DMS153 (cell line): Measurements from ENCODE around the gene OMA1.
"Not testable (repeated sequence)": the region's sequence is repeated elsewhere in the genome, so short reads cannot be mapped to it uniquely, and the experiment has no call there.

ENCODE experiments used
- DNase-seq: peaks from one replicate; lab custom pipeline; 2025; lab: John Stamatoyannopoulos, UW

The OMA1 gene

DNA sequence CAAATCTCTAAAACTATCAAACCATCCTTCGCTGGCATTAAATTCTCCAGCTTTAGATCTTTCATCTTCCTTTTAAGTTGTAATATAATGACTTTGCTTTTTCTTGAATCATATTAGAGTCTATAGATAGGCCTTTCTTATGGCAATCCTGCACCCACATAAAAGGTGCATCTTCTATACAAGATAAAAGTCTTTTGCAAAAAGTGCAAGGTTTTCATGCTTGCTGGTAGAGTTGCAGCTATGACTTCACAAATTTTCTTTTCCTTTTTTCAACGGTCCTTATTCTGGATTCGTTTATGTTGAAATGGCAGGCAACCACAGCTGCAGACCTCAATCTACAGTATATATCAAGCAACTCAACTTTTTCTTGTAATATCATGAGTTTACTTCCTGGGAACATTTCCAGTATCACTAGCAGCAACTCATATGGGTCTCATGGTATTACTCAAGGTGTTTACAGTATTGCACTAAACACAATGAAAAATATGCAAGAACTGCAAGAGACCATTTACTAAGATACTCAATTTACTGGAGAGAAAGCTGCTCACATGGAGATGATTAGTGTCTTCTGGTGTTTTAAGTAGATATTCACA is 22.1 kb downstream of the OMA1 start:
- DNase-seq: no peak

DNA sequence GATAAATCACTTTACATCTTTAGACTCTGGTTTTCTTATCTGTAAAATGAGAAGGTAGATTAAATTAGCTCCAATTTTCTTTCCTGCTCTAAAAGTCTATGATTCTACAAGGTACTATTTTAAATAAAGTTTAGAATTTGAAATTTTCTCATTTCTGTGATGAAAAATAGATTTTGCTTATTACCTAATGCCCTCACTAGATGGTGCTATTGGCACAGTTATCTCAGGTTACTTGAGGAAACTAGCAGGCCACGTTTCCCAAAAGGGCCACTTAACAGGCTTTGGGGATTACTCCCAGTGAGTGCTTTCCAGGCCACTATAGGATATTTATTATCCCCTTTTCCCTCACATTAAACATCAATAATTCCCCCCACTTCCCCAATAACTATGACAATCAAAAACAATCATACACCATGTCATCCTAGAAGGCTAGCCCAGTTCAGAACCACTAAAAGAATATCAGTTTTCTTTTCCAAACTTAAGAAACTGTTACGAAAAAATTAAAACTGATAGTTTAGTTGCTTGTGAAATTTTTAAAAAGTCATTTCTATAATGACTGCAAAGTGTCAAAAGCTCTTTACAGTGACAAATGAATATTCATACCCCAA is 30.6 kb downstream of the OMA1 start:
- DNase-seq: peak; percentile 53

DNA sequence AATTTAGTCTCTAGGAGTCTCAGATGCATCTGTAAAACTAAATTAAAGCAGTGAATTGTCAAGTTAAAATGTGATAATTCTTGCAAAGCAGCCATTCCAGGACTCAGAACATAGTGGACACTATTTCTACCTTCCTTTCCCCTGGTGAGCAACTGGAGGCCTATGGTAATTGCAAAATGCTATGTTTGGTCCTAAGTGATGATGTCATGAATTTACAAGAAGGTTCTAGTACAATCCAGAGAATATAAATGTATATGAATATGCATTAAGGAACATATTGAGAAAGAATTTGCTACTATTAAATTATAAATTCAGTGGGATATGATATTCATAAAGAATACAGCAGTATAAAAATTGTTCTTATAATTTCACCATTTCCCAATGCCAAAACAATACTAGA is 32.6 kb downstream of the OMA1 start:
- no peak for DNase-seq

DNA sequence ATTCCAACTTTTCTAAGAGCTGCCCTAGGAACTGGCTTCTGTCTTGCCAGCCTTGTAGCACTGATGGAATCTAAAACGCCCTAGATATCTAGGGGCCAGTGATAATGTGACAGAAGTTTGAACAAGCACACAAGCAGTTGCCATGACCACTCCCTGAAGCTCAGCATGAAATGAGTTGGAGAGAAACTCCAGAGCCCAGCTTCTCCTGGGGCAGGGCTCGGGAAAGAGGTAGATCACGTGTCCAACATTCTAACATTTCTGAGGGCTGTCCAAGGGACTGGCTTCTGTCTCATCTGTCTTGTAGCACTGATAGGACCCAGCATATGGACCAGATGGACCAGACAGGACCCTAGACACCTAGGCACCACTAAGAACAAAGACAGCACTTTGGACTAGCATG is 37.9 kb downstream of the OMA1 start:
- no peak for DNase-seq

DNA sequence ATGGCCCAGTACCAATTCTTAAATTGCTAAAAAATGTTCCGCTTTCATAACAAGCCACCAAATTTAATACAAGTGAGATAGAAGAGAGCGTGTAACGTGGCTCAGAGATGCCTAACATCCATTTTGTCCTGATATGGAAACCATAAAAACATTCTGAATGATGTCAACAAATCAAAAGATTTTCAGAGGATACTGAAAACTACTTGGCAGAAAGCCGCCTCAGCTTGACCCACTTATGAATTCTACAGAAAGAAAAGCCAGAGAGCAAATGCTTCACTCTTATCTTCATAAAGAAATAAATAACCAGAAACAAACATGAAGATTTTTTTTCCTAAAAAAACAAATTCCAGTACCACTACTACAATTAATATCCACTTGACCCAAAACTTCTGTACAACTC is 41.2 kb downstream of the OMA1 start:
- DNase-seq: no peak

DNA sequence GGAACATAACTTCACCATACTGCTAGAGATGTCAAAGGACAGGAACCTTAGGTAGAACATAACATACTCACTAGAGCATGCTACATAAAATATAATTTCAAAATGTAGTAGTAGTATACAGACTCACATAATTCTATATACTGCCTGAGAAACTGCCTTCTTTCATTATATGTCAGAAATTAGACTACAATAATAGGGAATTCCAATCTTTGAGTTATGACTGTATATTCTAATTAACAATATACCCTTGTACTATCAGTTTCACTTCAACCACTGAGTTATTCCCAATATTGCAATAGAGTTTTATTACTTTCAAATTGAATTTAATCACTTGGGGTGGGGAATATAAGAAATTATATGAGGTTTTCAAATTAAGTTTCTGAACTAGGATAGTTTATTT is 44.0 kb downstream of the OMA1 start:
- DNase-seq: no peak

DNA sequence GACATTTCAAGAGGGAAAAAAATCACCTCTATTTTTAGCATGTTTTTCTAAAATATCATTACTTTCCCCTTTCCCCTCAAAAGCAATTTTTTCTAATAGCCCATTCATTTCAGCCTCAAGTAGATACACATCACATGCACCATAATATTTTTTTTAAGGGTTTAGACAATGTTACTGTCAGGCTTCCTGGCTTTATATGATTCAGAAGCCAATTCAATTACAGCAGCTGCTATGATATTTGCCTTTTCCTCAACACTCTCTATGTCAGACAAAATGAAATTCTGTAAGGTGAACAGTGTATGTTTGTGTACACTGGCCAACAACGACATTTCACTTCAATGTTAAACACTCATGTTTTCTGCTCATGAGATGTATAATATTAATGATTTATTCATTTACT is 46.5 kb downstream of the OMA1 start:
- DNase-seq: peak; percentile 58

DNA sequence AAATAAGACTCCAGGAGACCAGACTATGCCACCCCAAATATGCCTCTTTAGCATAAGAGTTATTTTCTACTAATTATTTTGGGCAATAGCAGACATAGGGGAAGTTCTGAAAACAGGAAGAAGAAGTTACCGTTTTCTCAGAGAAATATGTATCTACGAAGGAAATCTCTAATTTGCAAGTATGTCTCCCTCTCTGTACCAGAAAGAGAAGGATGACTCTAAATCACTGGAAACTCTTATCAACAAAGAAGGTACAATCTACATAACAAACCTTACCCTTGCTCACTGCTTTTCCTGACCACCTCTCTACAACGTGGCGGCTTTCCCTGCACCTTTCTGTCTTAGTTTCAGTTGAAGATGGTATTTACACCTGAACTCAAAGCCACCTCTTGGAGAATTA is 49.0 kb downstream of the OMA1 start:
- no peak for DNase-seq

DNA sequence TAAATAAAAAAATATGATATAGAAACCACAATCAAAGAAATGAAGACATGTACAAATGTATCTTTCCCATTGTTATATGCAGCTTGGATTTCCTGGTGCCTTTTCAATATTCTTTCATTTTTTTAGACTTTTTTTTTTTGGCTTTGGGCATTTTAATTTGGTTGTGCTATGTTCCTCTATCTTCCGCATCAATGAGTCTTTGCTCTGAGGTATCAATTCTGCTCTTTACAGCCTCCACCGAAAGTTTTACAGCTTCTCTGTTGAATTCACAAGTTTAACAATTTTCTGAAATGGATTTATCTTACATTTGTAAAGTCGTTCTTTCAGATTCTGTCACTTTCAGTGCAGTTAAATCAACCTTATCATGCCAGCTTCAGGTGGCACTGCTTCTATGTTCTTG is 50.5 kb downstream of the OMA1 start:
- no peak for DNase-seq

DNA sequence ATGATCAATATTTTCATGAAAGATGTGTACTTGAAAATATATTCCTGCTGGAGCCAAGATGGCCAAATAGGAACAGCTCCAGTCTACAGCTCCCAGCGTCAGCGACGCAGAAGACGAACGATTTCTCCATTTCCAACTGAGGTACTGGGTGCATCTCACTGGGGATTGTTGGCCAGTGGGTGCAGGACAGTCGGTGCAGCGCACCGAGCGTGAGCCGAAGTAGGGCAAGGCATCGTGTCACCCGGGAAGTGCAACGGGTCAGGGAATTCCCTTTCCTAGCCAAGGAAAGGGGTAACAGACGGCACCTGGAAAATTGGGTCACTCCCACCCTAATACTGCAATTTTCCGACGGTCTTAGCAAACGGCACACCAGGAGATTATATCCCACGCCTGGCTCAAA is 57.6 kb downstream of the OMA1 start:
- DNase-seq: not testable (repeated sequence)

DNA sequence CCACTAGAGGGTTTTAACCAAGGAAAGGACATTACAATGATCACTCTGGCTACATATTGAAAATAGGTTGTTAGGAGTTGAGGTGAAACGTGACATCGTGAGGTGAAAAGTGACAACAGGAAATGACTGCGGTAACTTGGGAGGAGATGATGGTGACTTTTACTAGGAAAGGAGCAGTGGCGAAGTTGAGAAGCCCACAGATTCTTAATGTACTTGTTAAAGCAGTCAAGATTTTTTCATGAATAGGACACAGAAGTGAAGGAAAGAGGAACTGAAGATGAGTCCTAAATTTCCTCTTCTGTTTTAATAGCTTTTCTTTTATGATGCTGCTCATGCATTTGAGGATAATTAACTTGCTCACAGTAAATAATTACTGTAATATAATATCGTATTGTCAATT is 59.5 kb downstream of the OMA1 start:
- no peak for DNase-seq

DNA sequence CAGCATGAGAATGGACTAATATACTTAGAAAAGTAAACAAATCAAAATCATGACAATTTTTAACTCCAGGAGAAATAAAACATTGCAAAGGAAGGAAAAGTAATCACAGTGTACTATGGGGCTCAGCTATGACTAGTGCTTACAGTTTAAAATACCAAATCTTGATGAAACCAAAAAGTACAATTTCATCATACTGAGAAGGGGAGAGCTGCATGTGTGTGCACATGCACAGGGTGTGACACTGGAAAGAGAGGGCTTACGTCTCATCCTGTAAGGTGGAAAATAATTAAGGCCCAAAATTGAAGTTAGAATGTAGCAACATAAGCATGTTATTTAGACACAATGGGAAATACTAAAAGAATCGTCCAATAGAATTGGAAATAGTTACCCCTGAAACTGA is 64.6 kb downstream of the OMA1 start:
- DNase-seq: no peak

DNA sequence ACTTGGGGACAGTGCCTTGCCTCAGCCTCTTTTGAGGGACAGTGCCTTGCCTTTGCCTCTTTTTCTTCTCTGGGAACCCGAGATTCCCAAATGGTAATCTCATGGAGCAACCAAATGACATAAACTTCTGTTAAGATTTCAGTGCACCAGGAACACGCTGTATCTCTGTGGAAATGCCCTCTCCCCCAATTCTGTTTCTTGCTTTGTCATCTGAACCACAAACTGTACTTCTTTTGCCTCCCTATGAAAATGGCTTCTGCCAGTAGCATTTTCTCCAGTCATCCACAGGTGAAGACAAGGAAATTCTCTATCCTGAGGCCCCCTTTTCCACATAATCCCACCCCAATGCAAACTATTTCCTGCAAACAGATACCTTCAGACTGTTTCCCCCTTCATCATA is 66.3 kb downstream of the OMA1 start:
- DNase-seq: no peak

DNA sequence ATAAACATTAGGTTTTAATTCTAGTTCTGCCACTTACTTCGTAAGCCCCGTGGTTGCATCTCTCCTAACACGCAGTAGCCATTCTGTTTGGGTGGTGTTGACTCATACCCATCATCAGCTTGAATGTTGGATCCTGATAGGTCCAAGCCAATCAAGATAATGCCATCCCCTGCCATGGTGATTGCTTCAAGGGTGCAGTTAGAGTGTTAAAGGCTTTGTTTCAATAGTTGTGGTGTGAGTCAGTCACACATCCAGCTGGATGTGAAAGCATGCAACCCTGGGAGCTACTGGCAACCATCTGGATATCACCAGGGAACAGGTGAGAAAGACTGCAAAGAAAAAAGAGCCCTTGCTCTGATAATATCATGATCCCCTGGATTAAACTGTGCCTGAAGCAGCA is 69.1 kb downstream of the OMA1 start:
- DNase-seq: no peak

DNA sequence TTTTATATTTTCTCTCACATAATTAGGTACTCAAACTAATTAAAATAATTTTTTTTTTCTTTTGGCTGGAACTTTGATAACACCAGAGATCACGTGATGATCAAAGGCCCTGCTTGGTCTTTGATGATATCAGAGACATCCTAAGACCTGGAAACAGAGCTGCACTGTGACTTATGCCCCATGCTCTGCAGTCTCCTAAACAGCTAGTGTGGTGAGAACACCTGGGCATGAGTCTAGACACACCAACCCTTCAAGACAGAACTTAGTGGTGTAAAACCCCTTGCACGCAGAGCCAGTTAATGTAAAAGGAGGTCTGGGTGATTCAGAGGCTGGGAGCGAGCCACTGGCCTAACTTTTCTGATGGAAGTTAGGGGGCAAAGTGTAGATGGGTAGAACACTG is 70.3 kb downstream of the OMA1 start:
- DNase-seq: no peak

DNA sequence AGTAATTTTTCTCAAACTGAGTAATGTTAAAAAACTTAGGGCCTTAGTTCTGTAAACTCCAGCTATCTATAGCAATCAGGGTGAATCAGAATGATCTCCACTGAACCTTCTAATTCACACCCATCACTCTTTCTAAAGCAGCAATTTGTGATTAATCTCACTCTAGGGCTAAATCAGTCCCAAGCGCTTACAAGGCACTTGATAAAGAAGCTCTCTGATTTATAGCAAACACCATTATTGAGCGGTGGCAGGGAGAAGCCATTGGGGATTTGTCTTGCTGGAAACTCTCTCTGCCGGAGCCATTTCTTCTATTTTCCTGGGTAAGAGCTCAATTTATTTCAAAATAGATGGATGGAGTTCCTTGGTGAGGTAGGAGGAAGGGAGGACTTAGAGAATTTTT is 77.0 kb downstream of the OMA1 start:
- no peak for DNase-seq

DNA sequence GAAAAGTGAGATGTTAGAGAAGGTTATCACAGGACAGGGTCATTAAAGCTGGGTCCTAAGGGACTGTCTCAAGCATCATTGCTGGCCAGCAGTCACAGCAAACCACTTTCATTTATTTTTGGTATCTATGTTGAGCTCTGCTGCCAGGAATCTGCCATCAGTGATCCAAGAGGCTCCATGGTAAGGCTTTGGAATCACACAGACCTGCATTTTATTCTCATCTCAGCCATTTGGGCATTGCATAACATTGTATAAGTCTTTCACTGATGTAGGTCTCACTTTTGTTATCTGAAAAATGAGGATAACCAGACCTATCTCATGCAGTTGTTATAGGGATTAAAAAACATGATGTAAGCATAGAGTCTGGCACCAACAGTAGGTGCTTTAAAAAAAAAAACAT is 77.5 kb downstream of the OMA1 start:
- DNase-seq: no peak

DNA sequence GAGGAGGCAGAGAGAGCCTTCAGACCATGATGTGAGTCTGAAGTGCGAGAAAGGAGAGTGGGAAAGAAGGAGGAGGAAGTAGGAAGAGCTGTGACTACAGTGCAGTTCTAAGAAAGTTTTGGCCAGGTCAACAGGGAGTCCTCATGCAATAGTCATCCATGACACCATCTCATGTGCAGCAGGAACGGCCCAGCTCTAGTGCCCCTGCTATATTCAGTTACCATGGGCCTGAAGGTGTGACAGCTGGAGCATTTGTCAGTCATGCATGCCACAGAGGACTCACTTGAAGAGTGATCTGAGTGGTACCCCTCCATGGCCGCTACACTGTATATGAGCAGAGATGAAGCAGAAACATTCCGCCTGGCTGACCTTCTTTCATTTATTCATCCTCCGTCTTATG is 77.9 kb downstream of the OMA1 start:
- DNase-seq: no peak

DNA sequence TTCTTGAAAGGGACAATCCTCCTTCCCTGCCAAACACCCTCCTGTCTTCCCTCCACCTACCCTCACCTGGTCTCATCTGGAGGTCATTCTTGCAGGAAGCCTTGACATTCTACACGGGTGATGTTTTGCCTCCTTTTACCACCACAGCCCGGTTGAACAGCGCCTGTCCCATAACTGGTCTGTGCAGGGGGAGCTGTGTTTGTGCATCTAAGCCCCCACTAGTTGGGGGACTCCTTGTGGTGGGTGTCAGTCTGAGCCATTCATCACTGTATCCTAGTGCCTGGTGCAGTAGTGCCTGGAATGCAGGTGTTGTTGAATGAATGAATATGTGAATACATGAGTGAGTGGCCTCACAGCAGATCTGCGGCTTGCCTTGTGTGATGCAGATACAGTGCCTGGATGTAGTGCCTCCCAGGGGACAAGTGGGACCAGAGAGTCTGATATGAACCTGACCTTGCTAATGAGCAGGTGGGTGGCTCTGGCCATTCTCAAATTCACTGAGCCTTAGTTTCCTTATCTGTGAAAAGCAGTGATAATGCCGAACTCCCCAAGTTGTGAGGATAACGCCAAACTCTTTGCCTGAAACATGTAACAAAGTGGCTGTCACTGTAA is 79.8 kb downstream of the OMA1 start:
- DNase-seq: no peak

DNA sequence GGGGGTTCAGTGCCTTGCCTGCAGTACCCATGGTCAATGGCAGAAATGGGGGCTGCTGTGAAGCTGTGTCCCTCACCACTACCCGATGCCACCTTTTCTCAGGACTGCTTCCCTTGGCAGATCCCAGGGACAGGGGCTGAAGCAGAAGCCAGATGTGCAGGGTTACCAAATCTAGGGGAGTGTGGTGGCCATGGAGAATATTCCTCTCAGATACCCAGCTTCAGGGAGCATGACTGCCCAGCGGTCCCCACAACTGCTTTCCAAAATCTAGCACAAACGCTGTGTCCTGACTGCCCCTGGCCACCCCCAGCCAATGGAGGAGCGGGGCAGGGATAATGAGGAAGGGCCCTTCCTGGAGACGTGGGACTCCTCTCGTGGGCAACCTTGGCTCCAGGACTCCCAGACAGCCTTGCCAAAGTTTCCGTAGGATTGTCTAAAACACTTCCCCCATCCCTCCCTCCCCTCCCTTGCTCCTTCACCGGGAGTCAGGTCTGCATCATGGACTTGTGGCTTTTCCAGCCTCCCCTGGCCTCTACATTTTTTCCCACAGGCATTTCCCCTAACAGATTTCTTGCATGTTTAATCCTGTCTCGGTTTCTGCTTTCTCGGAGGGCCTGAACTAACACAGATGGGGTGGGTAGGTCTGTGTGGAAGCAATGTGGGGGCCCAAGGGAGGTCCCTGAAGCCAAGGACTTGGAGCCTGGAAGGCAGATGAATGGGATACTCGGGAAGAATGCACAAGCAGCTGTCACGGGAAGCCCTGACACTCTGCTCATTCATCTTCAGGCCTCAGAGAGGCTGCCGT is 80.5 kb downstream of the OMA1 start:
- DNase-seq: no peak

DNA sequence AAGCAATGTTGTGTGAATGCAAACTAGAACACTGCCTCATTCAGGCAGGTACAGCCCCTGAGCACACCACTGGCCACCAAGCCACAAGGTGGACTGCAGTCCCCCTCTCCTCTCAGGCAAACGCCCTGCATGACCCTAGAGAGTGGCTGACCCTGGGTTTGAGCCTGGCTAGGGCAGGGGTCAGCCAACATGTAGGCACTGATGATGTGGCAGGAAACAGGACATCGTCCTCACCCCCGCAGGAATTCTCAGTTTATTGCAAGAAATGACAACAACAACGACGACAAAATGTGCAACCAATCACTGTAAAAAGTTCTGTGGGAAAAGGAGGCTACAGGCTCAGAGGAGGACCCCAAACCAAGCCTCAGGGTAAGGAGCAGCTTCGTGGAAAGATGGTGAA is 81.3 kb downstream of the OMA1 start:
- DNase-seq: no peak

DNA sequence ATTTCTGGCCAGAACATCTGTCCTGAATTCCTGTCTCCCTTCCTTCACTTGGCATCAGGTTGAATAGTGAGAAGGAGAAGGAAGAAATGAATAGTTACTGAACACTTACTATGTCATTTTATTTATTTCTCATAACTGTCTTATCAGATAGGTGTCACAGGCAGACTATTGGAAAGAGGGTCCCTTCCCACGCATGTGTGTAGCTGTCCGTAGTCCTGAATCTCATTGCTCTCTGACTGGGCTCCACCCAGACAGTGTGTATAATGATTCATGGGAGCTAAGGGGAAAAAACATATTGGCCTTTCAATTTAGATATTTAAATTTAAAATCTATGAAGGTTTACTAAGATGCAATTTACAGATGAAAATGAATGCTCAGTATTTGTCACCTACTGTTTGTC is 86.1 kb downstream of the OMA1 start:
- DNase-seq: no peak

DNA sequence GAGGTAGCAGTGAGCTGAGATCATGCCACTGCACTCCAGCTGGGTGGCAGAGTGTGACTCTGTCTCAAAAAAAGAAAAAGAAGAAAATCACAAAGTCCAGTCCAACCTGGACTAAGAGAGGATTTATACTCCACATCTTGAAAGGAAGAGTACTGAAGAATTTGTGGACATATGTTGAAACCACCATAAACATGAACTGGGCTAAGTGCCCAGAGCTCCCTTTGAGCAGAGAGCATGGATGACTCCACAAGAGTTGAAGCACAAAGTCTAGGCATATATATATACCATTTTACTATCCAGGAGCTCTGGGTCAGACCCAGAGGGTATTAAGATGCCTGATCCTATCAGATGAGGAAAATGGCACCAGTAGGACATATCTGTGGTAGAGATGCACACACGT is 86.6 kb downstream of the OMA1 start:
- DNase-seq: no peak
